GM12878 (cell line): ENCODE results near the gene SLIRP. TPM values are rescaled to one million over a fixed set of nuclear protein-coding genes. Genes with fewer than 3 reads are reported as not detected.

Source experiments
- BACH1 ChIP-seq: fragments of 450-650 bp; IDR thresholded peaks from 2 replicates; pipeline ENCODE4 v1.6.1; 2017; ENCODE audit warnings: mild to moderate bottlenecking, borderline replicate concordance
- CREM ChIP-seq: IDR thresholded peaks from 2 replicates; pipeline ENCODE4 v1.6.1; 2014; ENCODE audit warnings: antibody characterized with exemption, low read depth
- CTCF ChIP-seq, 3 experiments: IDR thresholded peaks in 2 of 3; conservative IDR thresholded peaks in 1 of 3; 2 replicates each; pipeline ENCODE4 v1.5.1; 2011; ENCODE audit warnings: low read depth in 3 of 3, low read length in 3 of 3, mild to moderate bottlenecking in 3 of 3, control low read depth in 2 of 3, moderate library complexity in 2 of 3, inconsistent platforms in 1 of 3, mixed read lengths in 1 of 3; ENCODE audit not compliant: control insufficient read depth in 2 of 3, insufficient read depth in 1 of 3; ENCODE audit errors: extremely low read depth in 1 of 3
- POLR2A ChIP-seq: IDR thresholded peaks from 2 replicates; pipeline ENCODE4 v1.6.1; 2011; ENCODE audit warnings: low read depth, mild to moderate bottlenecking, low read length
- ZBED1 ChIP-seq: IDR thresholded peaks from 2 replicates; pipeline ENCODE4 v1.6.1; 2016; ENCODE audit warnings: borderline replicate concordance
- ZNF622 ChIP-seq: fragments of 450-650 bp; IDR thresholded peaks from 2 replicates; pipeline ENCODE4 v1.6.1; 2017; ENCODE audit warnings: mild to moderate bottlenecking, inconsistent platforms
- polyA plus RNA-seq, 11 experiments: library from polyadenylated mRNA; depleted of rRNA in 4 of 11; unstranded in 6 of 11; stranded (reverse) in 5 of 11; fragments of >200 nt; fragmentation: Nextera tagmentation in 4 of 11; fragmentation: Illumina TruSeq in 1 of 11; extraction: Ambion mirVana in 4 of 11; extraction: Trizol in 1 of 11; gene quantifications; 1 replicate in 1 of 11; 2 replicates in 10 of 11; pipeline versions ENCODE4 v1.2.1 to v1.2.3, GENCODE V29; 2011 to 2016; ENCODE audit warnings: inconsistent platforms in 2 of 11, missing spikeins in 2 of 11, low read depth in 1 of 11
- total RNA-seq, 4 experiments: library from RNA; depleted of rRNA in 3 of 4; stranded (reverse); fragments of >200 nt in 3 of 4; fragmentation: Illumina TruSeq in 1 of 4; extraction: Trizol in 1 of 4; gene quantifications; 2 replicates each; pipeline versions ENCODE4 v1.2.1 to v1.2.3, GENCODE V29; 2013 to 2021
- TF ChIP-seq, protein P1 (sequence below): fragments of 450-650 bp; IDR thresholded peaks from 2 replicates; pipeline ENCODE4 v1.6.1; 2016; ENCODE audit warnings: mild to moderate bottlenecking
- TF ChIP-seq, protein P2 (sequence below): fragments of 450-650 bp; formaldehyde crosslinking; IDR thresholded peaks from 2 replicates; pipeline ENCODE4 v1.5.0; 2022; ENCODE audit warnings: mild to moderate bottlenecking, missing genetic modification characterization

SLIRP gene
- total and polyA plus RNA-seq, 10 of the 15 experiments (the other 5 are each of a cell fraction or from before 2014, with no cell fraction given): 196 to 1,510 (median 596) TPM

- no peak for TF ChIP-seq ZBED1
- TF ChIP-seq, protein P1, sequence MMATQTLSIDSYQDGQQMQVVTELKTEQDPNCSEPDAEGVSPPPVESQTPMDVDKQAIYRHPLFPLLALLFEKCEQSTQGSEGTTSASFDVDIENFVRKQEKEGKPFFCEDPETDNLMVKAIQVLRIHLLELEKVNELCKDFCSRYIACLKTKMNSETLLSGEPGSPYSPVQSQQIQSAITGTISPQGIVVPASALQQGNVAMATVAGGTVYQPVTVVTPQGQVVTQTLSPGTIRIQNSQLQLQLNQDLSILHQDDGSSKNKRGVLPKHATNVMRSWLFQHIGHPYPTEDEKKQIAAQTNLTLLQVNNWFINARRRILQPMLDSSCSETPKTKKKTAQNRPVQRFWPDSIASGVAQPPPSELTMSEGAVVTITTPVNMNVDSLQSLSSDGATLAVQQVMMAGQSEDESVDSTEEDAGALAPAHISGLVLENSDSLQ: no peak
- TF ChIP-seq, protein P2, sequence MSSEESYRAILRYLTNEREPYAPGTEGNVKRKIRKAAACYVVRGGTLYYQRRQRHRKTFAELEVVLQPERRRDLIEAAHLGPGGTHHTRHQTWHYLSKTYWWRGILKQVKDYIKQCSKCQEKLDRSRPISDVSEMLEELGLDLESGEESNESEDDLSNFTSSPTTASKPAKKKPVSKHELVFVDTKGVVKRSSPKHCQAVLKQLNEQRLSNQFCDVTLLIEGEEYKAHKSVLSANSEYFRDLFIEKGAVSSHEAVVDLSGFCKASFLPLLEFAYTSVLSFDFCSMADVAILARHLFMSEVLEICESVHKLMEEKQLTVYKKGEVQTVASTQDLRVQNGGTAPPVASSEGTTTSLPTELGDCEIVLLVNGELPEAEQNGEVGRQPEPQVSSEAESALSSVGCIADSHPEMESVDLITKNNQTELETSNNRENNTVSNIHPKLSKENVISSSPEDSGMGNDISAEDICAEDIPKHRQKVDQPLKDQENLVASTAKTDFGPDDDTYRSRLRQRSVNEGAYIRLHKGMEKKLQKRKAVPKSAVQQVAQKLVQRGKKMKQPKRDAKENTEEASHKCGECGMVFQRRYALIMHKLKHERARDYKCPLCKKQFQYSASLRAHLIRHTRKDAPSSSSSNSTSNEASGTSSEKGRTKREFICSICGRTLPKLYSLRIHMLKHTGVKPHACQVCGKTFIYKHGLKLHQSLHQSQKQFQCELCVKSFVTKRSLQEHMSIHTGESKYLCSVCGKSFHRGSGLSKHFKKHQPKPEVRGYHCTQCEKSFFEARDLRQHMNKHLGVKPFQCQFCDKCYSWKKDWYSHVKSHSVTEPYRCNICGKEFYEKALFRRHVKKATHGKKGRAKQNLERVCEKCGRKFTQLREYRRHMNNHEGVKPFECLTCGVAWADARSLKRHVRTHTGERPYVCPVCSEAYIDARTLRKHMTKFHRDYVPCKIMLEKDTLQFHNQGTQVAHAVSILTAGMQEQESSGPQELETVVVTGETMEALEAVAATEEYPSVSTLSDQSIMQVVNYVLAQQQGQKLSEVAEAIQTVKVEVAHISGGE: no peak
- TF ChIP-seq BACH1: no peak
- TF ChIP-seq POLR2A: no peak
- no peak for TF ChIP-seq CTCF (IDR thresholded peaks at IDR 0.05 in 2 of 3, conservative IDR thresholded peaks at IDR 0.05 in 1 of 3; ENCODE audit: control insufficient read depth in 2 of 3, extremely low read depth in 1 of 3, insufficient read depth in 1 of 3, low read depth in 3 of 3, low read length in 3 of 3)
- TF ChIP-seq CREM: no peak
- TF ChIP-seq ZNF622: no peak
Measured at GRCh38 chr14:77673193-77673592, 34.7 kb upstream of the SLIRP start (continued).
